ENCODE measurements around the gene NLRP4.
"Not testable (repeated sequence)": the region's sequence is repeated elsewhere in the genome, so short reads cannot be mapped to it uniquely, and the experiment has no call there.

The NLRP4 gene

GRCh38 chr19:55912916-55913315 lies 76.6 kb downstream of the NLRP4 start:
- Mint-ChIP-seq H3K27ac (no peak overlapping the region), H3K4me1 (ENCODE audit: low read depth) (no peaks in the 10 kb centered on the region), H3K27me3 (peaks cover 6% of the 10 kb centered on the region), H3K9me3 (ENCODE audit: low read depth) (peaks cover 14% of the 10 kb centered on the region), H3K36me3 (peaks cover 6% of the 10 kb centered on the region), H3K4me3 (no peak overlapping the region)

- no peak overlapping the region for H3K4me3 Mint-ChIP-seq
- H3K27ac Mint-ChIP-seq: no peak overlapping the region
- no peaks in the 10 kb centered on the region for H3K4me1 Mint-ChIP-seq (ENCODE audit: low read depth)
- H3K36me3 Mint-ChIP-seq: peaks cover 6% of the 10 kb centered on the region
- H3K9me3 Mint-ChIP-seq (ENCODE audit: low read depth): peaks cover 18% of the 10 kb centered on the region
- peaks cover 6% of the 10 kb centered on the region for H3K27me3 Mint-ChIP-seq
These were observed 77.4 kb downstream of the NLRP4 start for GRCh38 chr19:55913643-55914268.

GRCh38 chr19:55923556-55923955 lies 87.2 kb downstream of the NLRP4 start:
- H3K4me3 Mint-ChIP-seq: no peak overlapping the region
- peaks cover 10% of the 10 kb centered on the region for H3K27me3 Mint-ChIP-seq
- H3K27ac Mint-ChIP-seq: no peak overlapping the region

GRCh38 chr19:55927991-55928390 lies 91.7 kb downstream of the NLRP4 start:
- Mint-ChIP-seq H3K36me3 (no peaks in the 10 kb centered on the region), H3K27ac (no peak overlapping the region), H3K27me3 (peaks cover 5% of the 10 kb centered on the region), H3K4me3 (no peak overlapping the region), H3K4me1 (ENCODE audit: low read depth) (no peaks in the 10 kb centered on the region), H3K9me3 (ENCODE audit: low read depth) (peaks cover 7% of the 10 kb centered on the region)

More at GRCh38 chr19:55923556-55923955, 87.2 kb downstream of the NLRP4 start:
- Mint-ChIP-seq H3K4me1 (ENCODE audit: low read depth) (no peaks in the 10 kb centered on the region), H3K36me3 (peaks cover 4% of the 10 kb centered on the region), H3K9me3 (ENCODE audit: low read depth) (peaks cover 27% of the 10 kb centered on the region)

- not testable (repeated sequence) for H3K36me3 Mint-ChIP-seq; H3K4me3 Mint-ChIP-seq; H3K4me1 Mint-ChIP-seq (ENCODE audit: low read depth); H3K9me3 Mint-ChIP-seq (ENCODE audit: low read depth); H3K27me3 Mint-ChIP-seq; H3K27ac Mint-ChIP-seq
These were observed 92.9 kb downstream of the NLRP4 start for GRCh38 chr19:55929258-55929657.

GRCh38 chr19:55930996-55931515 lies 94.7 kb downstream of the NLRP4 start:
- Mint-ChIP-seq H3K27ac (no peak overlapping the region), H3K36me3 (peaks cover 3% of the 10 kb centered on the region), H3K27me3 (no peaks in the 10 kb centered on the region), H3K4me3 (no peak overlapping the region), H3K4me1 (ENCODE audit: low read depth) (no peaks in the 10 kb centered on the region), H3K9me3 (ENCODE audit: low read depth) (peaks cover 3% of the 10 kb centered on the region)

Measured in activated naive CD8-positive, alpha-beta T cell (primary cell).